ENCODE results near the gene SBDS. TPM values are rescaled to one million over a fixed set of nuclear protein-coding genes. Genes with fewer than 3 reads are reported as not detected.
"Not testable (repeated sequence)": the region's sequence is repeated elsewhere in the genome, so short reads cannot be mapped to it uniquely, and the experiment has no call there.

The SBDS gene
- polyA plus RNA-seq, 3 donors: 31.7 to 101 (median 34.8) TPM

- Mint-ChIP-seq H3K36me3 (peaks cover 68 to 90% of the 10 kb centered on the region in 2 donors), H3K27ac (no peak overlapping the region), H3K27me3 (ENCODE audit: low read depth in 3 of 3) (no peaks in the 10 kb centered on the region), H3K4me3 (no peak overlapping the region), H3K9me3 (no peaks in the 10 kb centered on the region), H3K4me1 (no peaks in the 10 kb centered on the region)
- Histone ChIP-seq H3K36me3 (replicated peaks in 1 of 2; ENCODE audit: control insufficient read depth in 1 of 2, insufficient read depth in 2 of 2, low read length in 2 of 2) (peaks cover 43 to 81% of the 10 kb centered on the region in 2 donors), H3K4me2 (replicated peaks; ENCODE audit: extremely low read depth, low read length, poor library complexity, severe bottlenecking) (no peak overlapping the region), H3K9me3 (replicated peaks in 1 of 2; ENCODE audit: control insufficient read depth in 1 of 2, insufficient read depth in 1 of 2, low read length in 2 of 2) (no peaks in the 10 kb centered on the region), H3K9ac (ENCODE audit: insufficient read depth, low read length, poor library complexity, severe bottlenecking) (no peak overlapping the region), H3K4me3 (replicated peaks in 1 of 3; ENCODE audit: low read depth in 2 of 3, low read length in 3 of 3) (no peak overlapping the region), H2AFZ (ENCODE audit: insufficient read depth, low read depth, low read length, poor library complexity, severe bottlenecking) (no peak overlapping the region), H4K20me1 (ENCODE audit: insufficient read depth, low read length) (no peaks in the 10 kb centered on the region), H3K27me3 (ENCODE audit: control insufficient read depth in 2 of 2, insufficient read depth in 2 of 2, low read length in 2 of 2) (no peaks in the 10 kb centered on the region), H3K27ac (ENCODE audit: low read depth in 1 of 2, low read length in 2 of 2) (no peak overlapping the region), H3K4me1 (ENCODE audit: control insufficient read depth in 1 of 2, insufficient read depth in 2 of 2, low read length in 2 of 2) (no peaks in the 10 kb centered on the region), H3K79me2 (ENCODE audit: insufficient read depth, low read length) (peaks cover 2% of the 10 kb centered on the region)
- no peak for DNase-seq
- no CpG with 5 or more reads among the region's 2 CpGs for WGBS (ENCODE audit: insufficient coverage)
- TF ChIP-seq, protein P1, sequence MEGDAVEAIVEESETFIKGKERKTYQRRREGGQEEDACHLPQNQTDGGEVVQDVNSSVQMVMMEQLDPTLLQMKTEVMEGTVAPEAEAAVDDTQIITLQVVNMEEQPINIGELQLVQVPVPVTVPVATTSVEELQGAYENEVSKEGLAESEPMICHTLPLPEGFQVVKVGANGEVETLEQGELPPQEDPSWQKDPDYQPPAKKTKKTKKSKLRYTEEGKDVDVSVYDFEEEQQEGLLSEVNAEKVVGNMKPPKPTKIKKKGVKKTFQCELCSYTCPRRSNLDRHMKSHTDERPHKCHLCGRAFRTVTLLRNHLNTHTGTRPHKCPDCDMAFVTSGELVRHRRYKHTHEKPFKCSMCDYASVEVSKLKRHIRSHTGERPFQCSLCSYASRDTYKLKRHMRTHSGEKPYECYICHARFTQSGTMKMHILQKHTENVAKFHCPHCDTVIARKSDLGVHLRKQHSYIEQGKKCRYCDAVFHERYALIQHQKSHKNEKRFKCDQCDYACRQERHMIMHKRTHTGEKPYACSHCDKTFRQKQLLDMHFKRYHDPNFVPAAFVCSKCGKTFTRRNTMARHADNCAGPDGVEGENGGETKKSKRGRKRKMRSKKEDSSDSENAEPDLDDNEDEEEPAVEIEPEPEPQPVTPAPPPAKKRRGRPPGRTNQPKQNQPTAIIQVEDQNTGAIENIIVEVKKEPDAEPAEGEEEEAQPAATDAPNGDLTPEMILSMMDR (IDR thresholded peaks at IDR 0.05): no peak
- intact Hi-C loops (cut with micrococcal nuclease): no loop called here
These were observed 11.6 kb upstream of the SBDS start for GRCh38 chr7:67006965-67007364.

DNA sequence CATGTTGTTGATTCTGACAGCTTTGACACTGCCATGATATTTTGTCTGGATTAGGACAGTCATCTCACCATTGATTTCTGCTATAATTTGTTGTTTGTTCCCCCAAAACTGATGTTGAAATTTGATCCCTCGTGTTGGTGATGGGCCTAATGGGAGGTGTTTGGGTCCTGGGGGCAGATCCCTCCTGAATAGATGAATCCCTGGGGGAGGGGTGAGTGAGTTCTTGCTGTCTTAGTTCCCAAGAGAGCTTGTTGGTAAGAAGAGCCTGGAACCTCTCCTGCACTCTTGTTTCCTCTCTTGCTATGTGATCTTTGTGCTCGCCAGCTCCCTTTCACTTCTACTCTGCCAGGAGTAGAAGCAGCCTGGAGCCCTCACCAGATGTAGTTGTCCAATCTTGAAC is 8.8 kb upstream of the SBDS start:
- peaks cover 25 to 59% of the 10 kb centered on the region in 2 donors for H3K36me3 ChIP-seq (replicated peaks in 1 of 2; ENCODE audit: control insufficient read depth in 1 of 2, insufficient read depth in 2 of 2, low read length in 2 of 2)
- H3K4me1 Mint-ChIP-seq; H3K4me2 ChIP-seq (replicated peaks; ENCODE audit: extremely low read depth, low read length, poor library complexity, severe bottlenecking); DNase-seq; intact Hi-C loops (cut with micrococcal nuclease); H3K27ac Mint-ChIP-seq; H3K4me1 ChIP-seq (ENCODE audit: control insufficient read depth in 1 of 2, insufficient read depth in 2 of 2, low read length in 2 of 2); H4K20me1 ChIP-seq (ENCODE audit: insufficient read depth, low read length); H3K9me3 Mint-ChIP-seq; H3K9me3 ChIP-seq (replicated peaks in 1 of 2; ENCODE audit: control insufficient read depth in 1 of 2, insufficient read depth in 1 of 2, low read length in 2 of 2); H3K27ac ChIP-seq (ENCODE audit: low read depth in 1 of 2, low read length in 2 of 2); H3K79me2 ChIP-seq (ENCODE audit: insufficient read depth, low read length); H3K9ac ChIP-seq (ENCODE audit: insufficient read depth, low read length, poor library complexity, severe bottlenecking); H2AFZ ChIP-seq (ENCODE audit: insufficient read depth, low read depth, low read length, poor library complexity, severe bottlenecking); H3K27me3 ChIP-seq (ENCODE audit: control insufficient read depth in 2 of 2, insufficient read depth in 2 of 2, low read length in 2 of 2); H3K4me3 Mint-ChIP-seq; H3K4me3 ChIP-seq (replicated peaks in 1 of 3; ENCODE audit: low read depth in 2 of 3, low read length in 3 of 3); H3K27me3 Mint-ChIP-seq (ENCODE audit: low read depth in 3 of 3): not testable (repeated sequence)
- no CpG with 5 or more reads among the region's 2 CpGs for WGBS (ENCODE audit: insufficient coverage)
- peaks cover 52 to 73% of the 10 kb centered on the region in 2 donors for H3K36me3 Mint-ChIP-seq
